ENCODE results near the gene SCAF4. TPM values are rescaled to one million over a fixed set of nuclear protein-coding genes. Genes with fewer than 3 reads are reported as not detected.

Gene SCAF4
- total and polyA plus RNA-seq, 2 of the 8 experiments (the other 6 are each of a cell fraction or from before 2014, with no cell fraction given): 28.9 to 55.1 TPM

- no peaks in the 10 kb centered on the region for H3K4me1 ChIP-seq (replicated peaks in 1 of 4; ENCODE audit: control insufficient read depth in 3 of 4, insufficient read depth in 4 of 4, low read length in 3 of 4)
- no peaks in the 10 kb centered on the region for H3K23me2 ChIP-seq (ENCODE audit: low read depth, low read length)
- H2BK12ac ChIP-seq (ENCODE audit: low read depth, low read length): no peak overlapping the region
- no peak overlapping the region for H2AK5ac ChIP-seq (ENCODE audit: low read depth, low read length)
- no peaks in the 10 kb centered on the region for H3K79me1 ChIP-seq (ENCODE audit: low read depth, low read length)
- H3K14ac ChIP-seq (ENCODE audit: insufficient read length): no peak overlapping the region
- no peak overlapping the region for H3K18ac ChIP-seq (ENCODE audit: extremely low read depth, low read length)
- H2BK15ac ChIP-seq (ENCODE audit: low read length): no peak overlapping the region
- no peak overlapping the region for H4K5ac ChIP-seq (ENCODE audit: insufficient read length, low read depth, low read length)
- no peak overlapping the region for H3K27ac ChIP-seq (ENCODE audit: low read depth, low read length)
- ChIA-PET CTCF (ENCODE audit: partially characterized antibody) (no interaction called here), POLR2A (ENCODE audit: partially characterized antibody) (interaction anchor here (1.6 kb wide), 1 partner anchor 11 kb away, joined by 7 read pairs; no protein-coding TSS in a partner anchor)
- H4K91ac ChIP-seq (replicated peaks; ENCODE audit: insufficient read length, low read length): no peak overlapping the region
- no peak overlapping the region for H2BK20ac ChIP-seq (ENCODE audit: low read length)
- no peak overlapping the region for H3K4me2 ChIP-seq (ENCODE audit: insufficient read depth in 1 of 2, low read depth in 2 of 2, low read length in 2 of 2)
- H3K9me3 ChIP-seq (ENCODE audit: insufficient read depth in 2 of 2, low read depth in 1 of 2, low read length in 1 of 2): peaks cover 9 to 13% of the 10 kb centered on the region in 2 experiments; a peak in 3 of 4 replicates
- H3K79me2 ChIP-seq (ENCODE audit: control insufficient read depth in 1 of 2, insufficient read depth in 2 of 2, low read length in 2 of 2): no peaks in the 10 kb centered on the region
- no peak for FAIRE-seq
- DNase-seq (ENCODE audit: low read depth in 1 of 2, low spot score in 2 of 2): no peak
- H4K8ac ChIP-seq (ENCODE audit: extremely low read depth, insufficient read depth, low read length): no peak overlapping the region
- 84% methylated on average over 1 of the region's 1 CpG; no CpG with 5 or more reads in 1 of the 2 experiments for WGBS, 2 experiments (ENCODE audit: extremely low coverage in 1 of 2, insufficient coverage in 1 of 2, insufficient read length in 1 of 2, insufficient replicate concordance in 2 of 2, low coverage in 1 of 2, low lambda C conversion rate in 2 of 2, missing lambda C conversion rate in 1 of 2)
- H3K9ac ChIP-seq (replicated peaks in 1 of 4; ENCODE audit: extremely low read depth in 1 of 4, low read depth in 3 of 4, low read length in 3 of 4): no peak overlapping the region
- no peak overlapping the region for H2BK120ac ChIP-seq (replicated peaks; ENCODE audit: low read depth, low read length)
- no peak overlapping the region for H3K4ac ChIP-seq (replicated peaks; ENCODE audit: insufficient read length, low read depth, low read length)
- no peak overlapping the region for H3K4me3 ChIP-seq (ENCODE audit: extremely low read depth in 1 of 4, insufficient read depth in 2 of 4, low read depth in 3 of 4, low read length in 4 of 4)
- no peaks in the 10 kb centered on the region for H3K27me3 ChIP-seq (replicated peaks in 1 of 4; ENCODE audit: control insufficient read depth in 3 of 4, extremely low read depth in 1 of 4, insufficient read depth in 3 of 4, low read length in 3 of 4)
- H2BK5ac ChIP-seq (ENCODE audit: low read depth, low read length): no peak overlapping the region
- no peak overlapping the region for H3K23ac ChIP-seq (ENCODE audit: insufficient read length)
- no peak overlapping the region for H3K56ac ChIP-seq (replicated peaks; ENCODE audit: insufficient read length, low read depth, low read length)
- no peaks in the 10 kb centered on the region for H3K36me3 ChIP-seq (ENCODE audit: control insufficient read depth in 2 of 4, insufficient read depth in 4 of 4, low read length in 3 of 4)
- H2AFZ ChIP-seq (ENCODE audit: low read length): no peak overlapping the region
- H4K20me1 ChIP-seq (replicated peaks in 1 of 2; ENCODE audit: control insufficient read depth in 1 of 2, insufficient read depth in 2 of 2, low read length in 2 of 2): no peaks in the 10 kb centered on the region
- TF ChIP-seq MAX (IDR thresholded peaks at IDR 0.05) (no peak), CREB1 (IDR thresholded peaks at IDR 0.05) (no peak), SP4 (IDR thresholded peaks at IDR 0.05; ENCODE audit: low read length) (no peak), ATF3 (IDR thresholded peaks at IDR 0.05; ENCODE audit: insufficient read depth, low read depth, low read length) (no peak), EZH2 (IDR thresholded peaks at IDR 0.05; ENCODE audit: low read depth, low read length, severe bottlenecking) (no peak), EP300 (IDR thresholded peaks at IDR 0.05; ENCODE audit: borderline replicate concordance in 1 of 2, low read depth in 2 of 2, low read length in 2 of 2) (no peak), CHD2 (IDR thresholded peaks at IDR 0.05; ENCODE audit: low read length) (no peak), PHF8 (conservative IDR thresholded peaks at IDR 0.05; ENCODE audit: low read depth, low read length) (no peak), SP2 (IDR thresholded peaks at IDR 0.05; ENCODE audit: low read length) (no peak), SIRT6 (IDR thresholded peaks at IDR 0.05; ENCODE audit: low read length) (no peak), YY1 (IDR thresholded peaks at IDR 0.05; ENCODE audit: low read depth, low read length) (no peak), SRF (IDR thresholded peaks at IDR 0.05; ENCODE audit: low read depth, low read length) (no peak), TEAD4 (IDR thresholded peaks at IDR 0.05; ENCODE audit: low read depth, low read length) (no peak)
- TF ChIP-seq, protein P1, sequence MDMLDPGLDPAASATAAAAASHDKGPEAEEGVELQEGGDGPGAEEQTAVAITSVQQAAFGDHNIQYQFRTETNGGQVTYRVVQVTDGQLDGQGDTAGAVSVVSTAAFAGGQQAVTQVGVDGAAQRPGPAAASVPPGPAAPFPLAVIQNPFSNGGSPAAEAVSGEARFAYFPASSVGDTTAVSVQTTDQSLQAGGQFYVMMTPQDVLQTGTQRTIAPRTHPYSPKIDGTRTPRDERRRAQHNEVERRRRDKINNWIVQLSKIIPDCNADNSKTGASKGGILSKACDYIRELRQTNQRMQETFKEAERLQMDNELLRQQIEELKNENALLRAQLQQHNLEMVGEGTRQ (IDR thresholded peaks at IDR 0.05; ENCODE audit: low read length): no peak
Measured at GRCh38 chr21:31743712-31744111, 11.8 kb upstream of the SCAF4 start.
